Measurements from ENCODE around the gene HSPA14. TPM values are rescaled to one million over a fixed set of nuclear protein-coding genes. Genes with fewer than 3 reads are reported as not detected.
"Not testable (repeated sequence)": the region's sequence is repeated elsewhere in the genome, so short reads cannot be mapped to it uniquely, and the experiment has no call there.

Gene HSPA14
- total RNA-seq, result 8.0 TPM

- DNase-seq (ENCODE audit: low spot score), result peak; percentile 100
These were observed at the start of gene HSPA14, which contains the start of the genes CDNF and MSANTD7 for GRCh38 chr10:14837757-14838581. Gene HSPA14 (plus strand): TSS chr10:14838306. CDS start chr10:14838403, 97 bp downstream. Gene CDNF (minus strand): TSS chr10:14838037. CDS start chr10:14837946, 91 bp downstream. Gene MSANTD7 (plus strand): TSS chr10:14838306. CDS start chr10:14842285, 3,979 bp downstream.

- no peak for DNase-seq (ENCODE audit: low spot score)
These were observed 39.5 kb upstream of the HSPA14 start for GRCh38 chr10:14798636-14799035.

GRCh38 chr10:14800397-14800796 lies 37.7 kb upstream of the HSPA14 start:
- no peak for DNase-seq (ENCODE audit: low spot score)

- no peak for DNase-seq (ENCODE audit: low spot score)
These were observed 36.4 kb upstream of the HSPA14 start for GRCh38 chr10:14801723-14802122.

- DNase-seq (ENCODE audit: low spot score), result no peak
These were observed 34.3 kb upstream of the HSPA14 start for GRCh38 chr10:14803827-14804226.

GRCh38 chr10:14806318-14806717 lies 31.8 kb upstream of the HSPA14 start:
- DNase-seq (ENCODE audit: low spot score), result no peak

- DNase-seq (ENCODE audit: low spot score), result no peak
These were observed 26.8 kb upstream of the HSPA14 start for GRCh38 chr10:14810969-14811953.

- no peak for DNase-seq (ENCODE audit: low spot score)
These were observed 25.8 kb upstream of the HSPA14 start for GRCh38 chr10:14812271-14812670.

- DNase-seq (ENCODE audit: low spot score), result no peak
These were observed 22.4 kb upstream of the HSPA14 start for GRCh38 chr10:14815681-14816080.

GRCh38 chr10:14816717-14817116 lies 21.4 kb upstream of the HSPA14 start:
- DNase-seq (ENCODE audit: low spot score), result not testable (repeated sequence)

GRCh38 chr10:14820010-14820774 lies 17.9 kb upstream of the HSPA14 start:
- no peak for DNase-seq (ENCODE audit: low spot score)

GRCh38 chr10:14820775-14821154 lies 17.3 kb upstream of the HSPA14 start:
- no peak for DNase-seq (ENCODE audit: low spot score)

- DNase-seq (ENCODE audit: low spot score), result no peak
These were observed 16.3 kb upstream of the HSPA14 start for GRCh38 chr10:14821635-14822375.

- DNase-seq (ENCODE audit: low spot score), result no peak
These were observed 15.0 kb upstream of the HSPA14 start for GRCh38 chr10:14822879-14823755.

- DNase-seq (ENCODE audit: low spot score), result no peak
These were observed 14.1 kb upstream of the HSPA14 start for GRCh38 chr10:14823966-14824365.

GRCh38 chr10:14826076-14826829 lies 11.9 kb upstream of the HSPA14 start:
- DNase-seq (ENCODE audit: low spot score), result no peak

- DNase-seq (ENCODE audit: low spot score), result no peak
These were observed 5.0 kb upstream of the HSPA14 start for GRCh38 chr10:14833106-14833505.

GRCh38 chr10:14836208-14836607 lies 1.9 kb upstream of the HSPA14 start:
- no peak for DNase-seq (ENCODE audit: low spot score)
